Measurements from ENCODE around the gene PRPF31. TPM values are rescaled to one million over a fixed set of nuclear protein-coding genes. Genes with fewer than 3 reads are reported as not detected.

The PRPF31 gene
- total and polyA plus RNA-seq, 9 of the 15 experiments (the other 6 are each of a cell fraction or from before 2014, with no cell fraction given) = 5.8 to 92.2 (median 69.2) TPM

DNA sequence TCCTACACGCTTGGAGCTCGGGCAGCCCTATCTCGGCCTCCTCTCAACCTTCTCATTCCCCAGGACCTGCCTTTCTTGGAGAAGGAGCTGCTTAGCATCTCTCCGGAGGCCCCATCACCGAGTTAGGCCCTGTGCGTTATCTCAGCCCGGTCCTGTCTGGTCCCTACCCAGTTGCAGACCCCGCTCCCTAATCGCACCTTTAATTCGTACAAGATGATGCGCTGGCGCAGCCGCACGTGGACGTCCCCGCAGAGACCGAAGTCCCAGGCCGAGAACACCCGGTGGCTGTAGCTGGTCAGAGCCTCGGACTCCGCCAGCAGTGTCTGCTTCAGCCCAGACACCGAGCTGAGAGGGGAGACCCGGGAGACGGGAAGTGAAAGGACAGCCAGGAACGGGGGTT is 49.7 kb downstream of the PRPF31 start:
- H3K27ac ChIP-seq (ENCODE audit: extremely low read depth, low read depth, low read length) = no peak overlapping the region
- FAIRE-seq (no peak), ATAC-seq (no peak), DNase-seq (ENCODE audit: extremely low read depth in 1 of 4, low spot score in 3 of 4) (no peak)
- intact Hi-C loops (cut with micrococcal nuclease) = no loop called here
- no peaks in the 10 kb centered on the region for H3K36me3 ChIP-seq (ENCODE audit: control insufficient read depth, insufficient read depth, low read length)
- no peak overlapping the region for H2AFZ ChIP-seq (ENCODE audit: low read depth, low read length)
- H3K9ac ChIP-seq (ENCODE audit: insufficient read depth in 1 of 2, low read depth in 2 of 2, low read length in 2 of 2) = no peak overlapping the region
- H3K27me3 ChIP-seq (ENCODE audit: control insufficient read depth in 2 of 2, insufficient read depth in 2 of 2, low read length in 2 of 2) = no peaks in the 10 kb centered on the region
- no TSS peak for BruUV-seq (replicated peaks)
- TF ChIP-seq, protein P1, sequence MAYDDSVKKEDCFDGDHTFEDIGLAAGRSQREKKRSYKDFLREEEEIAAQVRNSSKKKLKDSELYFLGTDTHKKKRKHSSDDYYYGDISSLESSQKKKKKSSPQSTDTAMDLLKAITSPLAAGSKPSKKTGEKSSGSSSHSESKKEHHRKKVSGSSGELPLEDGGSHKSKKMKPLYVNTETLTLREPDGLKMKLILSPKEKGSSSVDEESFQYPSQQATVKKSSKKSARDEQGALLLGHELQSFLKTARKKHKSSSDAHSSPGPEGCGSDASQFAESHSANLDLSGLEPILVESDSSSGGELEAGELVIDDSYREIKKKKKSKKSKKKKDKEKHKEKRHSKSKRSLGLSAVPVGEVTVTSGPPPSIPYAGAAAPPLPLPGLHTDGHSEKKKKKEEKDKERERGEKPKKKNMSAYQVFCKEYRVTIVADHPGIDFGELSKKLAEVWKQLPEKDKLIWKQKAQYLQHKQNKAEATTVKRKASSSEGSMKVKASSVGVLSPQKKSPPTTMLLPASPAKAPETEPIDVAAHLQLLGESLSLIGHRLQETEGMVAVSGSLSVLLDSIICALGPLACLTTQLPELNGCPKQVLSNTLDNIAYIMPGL (CRISPR knock-in tag; IDR thresholded peaks at IDR 0.05) = no peak
- TF ChIP-seq, protein P2, sequence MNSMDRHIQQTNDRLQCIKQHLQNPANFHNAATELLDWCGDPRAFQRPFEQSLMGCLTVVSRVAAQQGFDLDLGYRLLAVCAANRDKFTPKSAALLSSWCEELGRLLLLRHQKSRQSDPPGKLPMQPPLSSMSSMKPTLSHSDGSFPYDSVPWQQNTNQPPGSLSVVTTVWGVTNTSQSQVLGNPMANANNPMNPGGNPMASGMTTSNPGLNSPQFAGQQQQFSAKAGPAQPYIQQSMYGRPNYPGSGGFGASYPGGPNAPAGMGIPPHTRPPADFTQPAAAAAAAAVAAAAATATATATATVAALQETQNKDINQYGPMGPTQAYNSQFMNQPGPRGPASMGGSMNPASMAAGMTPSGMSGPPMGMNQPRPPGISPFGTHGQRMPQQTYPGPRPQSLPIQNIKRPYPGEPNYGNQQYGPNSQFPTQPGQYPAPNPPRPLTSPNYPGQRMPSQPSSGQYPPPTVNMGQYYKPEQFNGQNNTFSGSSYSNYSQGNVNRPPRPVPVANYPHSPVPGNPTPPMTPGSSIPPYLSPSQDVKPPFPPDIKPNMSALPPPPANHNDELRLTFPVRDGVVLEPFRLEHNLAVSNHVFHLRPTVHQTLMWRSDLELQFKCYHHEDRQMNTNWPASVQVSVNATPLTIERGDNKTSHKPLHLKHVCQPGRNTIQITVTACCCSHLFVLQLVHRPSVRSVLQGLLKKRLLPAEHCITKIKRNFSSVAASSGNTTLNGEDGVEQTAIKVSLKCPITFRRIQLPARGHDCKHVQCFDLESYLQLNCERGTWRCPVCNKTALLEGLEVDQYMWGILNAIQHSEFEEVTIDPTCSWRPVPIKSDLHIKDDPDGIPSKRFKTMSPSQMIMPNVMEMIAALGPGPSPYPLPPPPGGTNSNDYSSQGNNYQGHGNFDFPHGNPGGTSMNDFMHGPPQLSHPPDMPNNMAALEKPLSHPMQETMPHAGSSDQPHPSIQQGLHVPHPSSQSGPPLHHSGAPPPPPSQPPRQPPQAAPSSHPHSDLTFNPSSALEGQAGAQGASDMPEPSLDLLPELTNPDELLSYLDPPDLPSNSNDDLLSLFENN (IDR thresholded peaks at IDR 0.05; ENCODE audit: low read depth in 2 of 2, low read length in 2 of 2) = no peak
- TF ChIP-seq SIN3A (IDR thresholded peaks at IDR 0.05; ENCODE audit: borderline replicate concordance in 2 of 2, control insufficient read depth in 1 of 2, low read depth in 2 of 2, low read length in 2 of 2) (0 out of 4 replicates have a peak, but pooled peaks of 1 of the 2 experiments have one; percentile 22), POU5F1 (IDR thresholded peaks at IDR 0.05; ENCODE audit: borderline replicate concordance, low read depth, low read length, partially characterized antibody) (no peak), POLR2G (IDR thresholded peaks at IDR 0.05; ENCODE audit: low read depth, low read length) (peak; percentile 27; the same call in 1 of the 2 replicates), MAZ (CRISPR knock-in tag; conservative IDR thresholded peaks at IDR 0.05 in 1 of 2, IDR thresholded peaks at IDR 0.05 in 1 of 2) (no peak)
- no peak overlapping the region for H3K4me2 ChIP-seq (ENCODE audit: insufficient read depth, low read length)
- in situ Hi-C loops (cut with MboI) = no loop called here
- H3K4me3 ChIP-seq = no peak overlapping the region
- POLR2A ChIA-PET = interaction anchor here (0.7 to 1.1 kb wide), 4 partner anchors 11 to 36 kb away, joined by 3 to 5 read pairs (median 4); partner anchors contain the start of gene MBOAT7
- H3K4me1 ChIP-seq (replicated peaks in 1 of 2; ENCODE audit: control insufficient read depth in 2 of 2, insufficient read depth in 2 of 2, low read length in 2 of 2) = peaks cover 14 to 58% of the 10 kb centered on the region in 2 experiments
- H3K9me3 ChIP-seq (replicated peaks; ENCODE audit: control insufficient read depth, insufficient read depth, low read depth, low read length) = no peaks in the 10 kb centered on the region
- H3K79me2 ChIP-seq (ENCODE audit: control insufficient read depth, insufficient read depth, low read length) = peaks cover 7% of the 10 kb centered on the region; the same call in 2 of the 3 replicates
- WGBS (ENCODE audit: insufficient coverage, low coverage, missing lambda C conversion rate) = 70% methylated on average over 25 of the region's 25 CpGs
- no peaks in the 10 kb centered on the region for H3K9me1 ChIP-seq (ENCODE audit: control insufficient read depth, insufficient read depth, low read length)
- 0 out of 2 replicates have a peak, but pooled peaks cover 10% of the 10 kb centered on the region for H4K20me1 ChIP-seq (replicated peaks; ENCODE audit: control insufficient read depth, insufficient read depth, low read length)
- CTCF ChIA-PET (ENCODE audit: low intra/inter-chr PET ratio) = interaction anchor here (1.6 kb wide), 1 partner anchor 66 kb away, joined by 7 read pairs; no protein-coding TSS in a partner anchor
